OCI-LY3 (cell line): Measurements from ENCODE around the gene IL17REL.

Experiments used
- H2AFZ ChIP-seq: fragments of 200-600, 300-600 bp; shearing (Covaris generic); 2 replicates; pipeline ENCODE4 v1.6.0; 2014; ENCODE audit warnings: antibody characterized with exemption, low read depth, low read length
- H3K27ac ChIP-seq: fragments of 200-600, 300-600 bp; sonication (generic); 2 replicates; pipeline ENCODE4 v1.5.1; 2014; ENCODE audit warnings: mild to moderate bottlenecking, low read length, moderate library complexity, mixed read lengths
- H3K27me3 ChIP-seq: fragments of 200-600, 300-600 bp; sonication (generic); 2 replicates; pipeline ENCODE4 v1.6.1; 2014; ENCODE audit warnings: low read depth, low read length, mixed read lengths
- H3K36me3 ChIP-seq: fragments of 200-600, 300-600 bp; sonication (generic); replicated peaks from 2 replicates; pipeline ENCODE3; 2014; ENCODE audit warnings: low read depth, low read length, mixed read lengths
- H3K4me1 ChIP-seq: fragments of 300-600, 200-600 bp; sonication (generic); 2 replicates; pipeline ENCODE4 v1.6.1; 2014; ENCODE audit warnings: low read length, mixed read lengths
- H3K4me2 ChIP-seq: fragments of 200-600, 300-600 bp; sonication (generic); 2 replicates; pipeline ENCODE4 v1.6.1; 2014; ENCODE audit warnings: low read length, mixed read lengths
- H3K4me3 ChIP-seq: fragments of 300-600, 200-600 bp; sonication (generic); 2 replicates; pipeline ENCODE4 v1.5.1; 2014; ENCODE audit warnings: antibody characterized with exemption, mild to moderate bottlenecking, low read length, moderate library complexity
- H3K79me2 ChIP-seq: fragments of 300-600, 200-600 bp; shearing (Covaris generic); 2 replicates; pipeline ENCODE4 v1.6.1; 2014; ENCODE audit warnings: mild to moderate bottlenecking, low read length, mixed read lengths
- H3K9ac ChIP-seq: fragments of 300-600, 200-600 bp; shearing (Covaris generic); 2 replicates; pipeline ENCODE4 v1.6.0; 2014; ENCODE audit warnings: mild to moderate bottlenecking, low read length, moderate library complexity
- H3K9me3 ChIP-seq: fragments of 200-600, 300-600 bp; shearing (Covaris generic); 2 replicates; pipeline ENCODE4 v1.6.1; 2014; ENCODE audit warnings: low read length, mixed read lengths; ENCODE audit not compliant: insufficient read depth
- H4K20me1 ChIP-seq: fragments of 200-600, 300-600 bp; sonication (generic); 2 replicates; pipeline ENCODE4 v1.6.1; 2016; ENCODE audit warnings: low read length, mixed read lengths; ENCODE audit not compliant: insufficient read depth
- EZH2phosphoT487 ChIP-seq: fragments of 200-600 bp; shearing (Covaris generic); IDR thresholded peaks from 2 replicates; pipeline ENCODE4 v1.6.1; 2018; ENCODE audit warnings: antibody characterized with exemption, mixed run types, low read depth
- TF ChIP-seq, protein P1 (sequence below): fragments of 200-600, 300-600 bp; sonication (generic); IDR thresholded peaks from 2 replicates; pipeline ENCODE4 v1.5.1; 2014; ENCODE audit warnings: antibody characterized with exemption, low read length, low read depth

IL17REL gene

DNA sequence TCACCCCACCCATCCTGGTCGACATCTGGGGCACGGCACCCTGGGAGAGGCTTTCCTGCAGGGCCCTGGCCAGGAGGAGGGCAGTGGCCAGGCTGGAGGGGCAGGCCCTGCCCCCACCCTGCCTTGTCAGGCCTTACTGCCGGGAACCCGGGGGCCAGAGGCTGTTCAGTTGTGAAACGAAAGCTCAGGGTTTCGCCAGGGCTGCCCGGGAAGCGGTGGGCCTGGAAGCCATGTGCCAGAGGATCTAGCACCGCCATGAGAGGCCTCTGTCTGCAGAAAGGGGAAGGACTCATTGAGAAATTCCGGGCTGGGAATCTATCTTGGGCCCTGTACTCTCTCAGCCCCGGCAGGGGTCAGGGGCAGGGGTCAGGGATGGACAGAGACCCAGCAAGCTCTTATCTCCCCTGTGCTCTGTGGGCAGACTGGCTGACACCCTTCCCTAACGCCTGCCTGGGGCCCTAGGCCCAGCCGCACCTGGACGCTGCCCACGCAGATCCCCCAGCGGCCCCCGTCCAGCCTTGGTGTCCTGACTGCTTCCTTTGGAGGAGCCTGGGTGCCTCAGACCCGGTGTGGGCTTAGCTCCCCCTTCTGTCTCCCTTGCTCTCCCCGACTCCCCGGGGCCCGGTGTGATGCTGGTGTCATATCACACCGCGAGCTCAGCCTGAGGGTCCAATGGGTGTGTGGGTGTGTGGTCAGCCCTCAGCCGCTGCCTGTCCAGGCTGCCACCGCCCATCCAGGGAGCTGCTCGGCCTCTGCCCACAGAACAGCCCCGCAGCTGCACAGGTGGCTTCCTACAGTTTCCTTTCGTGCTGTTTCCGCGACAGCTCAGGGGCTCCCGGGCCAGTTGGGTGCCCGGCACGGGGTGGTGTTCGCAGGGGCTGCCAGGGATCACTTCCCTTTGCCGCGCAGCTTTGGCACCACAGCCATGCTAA is 45.5 kb downstream of the IL17REL start:
- Histone ChIP-seq H3K4me1 (peaks cover 36% of the 10 kb centered on the region), H3K27me3 (no peaks in the 10 kb centered on the region), H2AFZ (no peak overlapping the region), H3K27ac (no peak overlapping the region), H3K4me3 (no peak overlapping the region), H3K79me2 (peaks cover 20% of the 10 kb centered on the region), H3K36me3 (peaks cover 20% of the 10 kb centered on the region), H4K20me1 (peaks cover 36% of the 10 kb centered on the region), H3K9ac (no peak overlapping the region; the same call in 1 of the 2 replicates), H3K9me3 (no peaks in the 10 kb centered on the region), H3K4me2 (0 out of 2 replicates have a peak overlapping the region, but pooled peaks have one; percentile 4)
- TF ChIP-seq EZH2phosphoT487 = no peak
- TF ChIP-seq, protein P1, sequence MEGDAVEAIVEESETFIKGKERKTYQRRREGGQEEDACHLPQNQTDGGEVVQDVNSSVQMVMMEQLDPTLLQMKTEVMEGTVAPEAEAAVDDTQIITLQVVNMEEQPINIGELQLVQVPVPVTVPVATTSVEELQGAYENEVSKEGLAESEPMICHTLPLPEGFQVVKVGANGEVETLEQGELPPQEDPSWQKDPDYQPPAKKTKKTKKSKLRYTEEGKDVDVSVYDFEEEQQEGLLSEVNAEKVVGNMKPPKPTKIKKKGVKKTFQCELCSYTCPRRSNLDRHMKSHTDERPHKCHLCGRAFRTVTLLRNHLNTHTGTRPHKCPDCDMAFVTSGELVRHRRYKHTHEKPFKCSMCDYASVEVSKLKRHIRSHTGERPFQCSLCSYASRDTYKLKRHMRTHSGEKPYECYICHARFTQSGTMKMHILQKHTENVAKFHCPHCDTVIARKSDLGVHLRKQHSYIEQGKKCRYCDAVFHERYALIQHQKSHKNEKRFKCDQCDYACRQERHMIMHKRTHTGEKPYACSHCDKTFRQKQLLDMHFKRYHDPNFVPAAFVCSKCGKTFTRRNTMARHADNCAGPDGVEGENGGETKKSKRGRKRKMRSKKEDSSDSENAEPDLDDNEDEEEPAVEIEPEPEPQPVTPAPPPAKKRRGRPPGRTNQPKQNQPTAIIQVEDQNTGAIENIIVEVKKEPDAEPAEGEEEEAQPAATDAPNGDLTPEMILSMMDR = no peak

DNA sequence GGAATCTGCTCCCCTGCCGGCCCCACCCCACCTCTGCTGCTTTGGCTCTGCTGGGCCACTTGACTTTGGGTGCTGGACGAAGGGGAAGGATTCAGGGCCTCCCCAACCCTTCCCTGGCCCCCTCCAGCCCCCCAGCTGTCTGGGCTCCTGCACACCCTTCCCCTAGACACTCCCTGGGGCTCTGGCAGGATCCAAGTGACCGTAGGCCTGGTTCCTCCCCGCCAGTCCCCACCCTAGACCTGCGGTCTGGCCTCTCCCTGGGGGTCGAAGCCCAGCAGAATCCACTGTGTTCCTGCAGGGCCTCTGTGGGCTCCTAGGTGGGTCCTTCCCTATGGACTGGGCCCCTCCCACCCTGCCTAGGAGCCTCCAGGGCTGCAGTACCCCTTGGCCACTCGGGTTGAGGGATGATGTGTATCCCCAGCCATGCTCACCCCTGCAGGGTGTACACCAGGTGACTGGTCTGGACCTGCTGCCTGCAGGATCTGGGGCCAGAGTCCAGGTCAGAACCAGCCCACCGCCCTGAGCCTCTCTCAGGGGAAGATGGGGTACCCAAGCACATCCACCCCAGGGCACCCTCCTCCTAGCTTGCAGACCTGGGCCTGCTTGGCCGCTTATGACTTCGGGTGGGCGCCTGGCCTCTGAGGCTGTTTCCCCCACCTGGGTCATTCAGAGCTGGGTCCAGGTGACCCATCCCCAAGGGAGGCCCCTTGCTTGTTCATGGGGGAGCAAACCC is 46.4 kb downstream of the IL17REL start:
- H3K79me2 ChIP-seq = peaks cover 29% of the 10 kb centered on the region
- no peak overlapping the region for H3K27ac ChIP-seq
- no peak overlapping the region for H3K9ac ChIP-seq
- no peak overlapping the region for H3K4me3 ChIP-seq
- peaks cover 27% of the 10 kb centered on the region for H3K36me3 ChIP-seq
- peaks cover 41% of the 10 kb centered on the region for H4K20me1 ChIP-seq
- peaks cover 36% of the 10 kb centered on the region for H3K4me1 ChIP-seq
- TF ChIP-seq, protein P1 = no peak
- no peak for TF ChIP-seq EZH2phosphoT487
- no peak overlapping the region for H2AFZ ChIP-seq
- H3K27me3 ChIP-seq = no peaks in the 10 kb centered on the region
- no peak overlapping the region for H3K4me2 ChIP-seq
- H3K9me3 ChIP-seq = no peaks in the 10 kb centered on the region

DNA sequence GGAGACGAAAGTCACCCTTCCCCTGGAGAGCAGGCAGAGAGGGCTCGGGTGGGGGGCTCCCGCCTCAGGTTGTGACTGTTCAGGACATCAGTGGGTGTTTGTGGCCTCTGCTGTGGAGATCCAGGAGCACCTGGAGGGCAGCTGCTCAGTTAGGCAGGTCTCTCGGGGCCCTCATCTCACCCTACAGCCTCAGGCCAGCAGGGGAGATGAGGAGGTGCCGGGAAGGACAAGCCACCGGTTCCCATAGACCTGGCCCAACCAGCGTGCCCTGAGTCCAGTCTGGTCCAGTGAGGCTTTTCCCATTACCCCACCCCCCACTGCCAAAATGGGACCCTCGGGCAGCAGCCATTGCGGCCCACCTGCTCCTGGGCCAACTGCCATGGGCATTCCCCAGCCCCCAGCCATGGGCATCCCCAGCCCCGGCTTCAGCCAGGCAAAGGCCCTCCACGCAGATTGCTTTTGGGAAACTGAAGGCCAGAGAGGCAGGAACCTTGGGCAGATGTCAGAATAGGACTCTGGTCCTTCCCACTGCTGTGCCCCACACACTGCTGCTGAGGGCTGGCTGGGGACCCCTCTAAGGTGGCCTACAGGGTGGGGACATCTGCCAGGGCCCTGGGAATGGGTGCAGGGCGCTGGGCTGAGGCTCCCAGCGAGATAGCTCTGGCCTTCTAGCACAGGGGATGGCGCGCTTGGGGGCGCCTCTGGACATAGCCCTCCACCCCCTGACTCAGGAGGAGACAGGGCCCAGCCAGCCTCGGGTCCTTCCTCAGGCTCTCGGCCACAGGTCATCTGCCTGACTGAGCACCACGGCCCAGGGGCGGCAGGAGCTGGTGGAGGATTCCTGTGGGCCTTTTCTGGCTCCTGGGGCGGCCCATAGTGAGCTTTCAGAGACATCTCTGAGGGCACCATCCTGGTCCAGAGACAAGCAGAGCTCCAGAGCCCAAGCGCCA is 47.2 kb downstream of the IL17REL start:
- H3K27ac ChIP-seq = no peak overlapping the region
- peaks cover 27% of the 10 kb centered on the region for H3K36me3 ChIP-seq
- H2AFZ ChIP-seq = no peak overlapping the region
- peaks cover 35% of the 10 kb centered on the region for H3K79me2 ChIP-seq
- TF ChIP-seq, protein P1 = no peak
- no peak for TF ChIP-seq EZH2phosphoT487
- no peaks in the 10 kb centered on the region for H3K27me3 ChIP-seq
- H3K4me1 ChIP-seq = peaks cover 33% of the 10 kb centered on the region
- peaks cover 41% of the 10 kb centered on the region for H4K20me1 ChIP-seq
- no peaks in the 10 kb centered on the region for H3K9me3 ChIP-seq
- no peak overlapping the region for H3K4me2 ChIP-seq
- no peak overlapping the region for H3K4me3 ChIP-seq
- no peak overlapping the region for H3K9ac ChIP-seq
